Stimulated activated CD4-positive, alpha-beta T cell treated with anti-CD3 and anti-CD28 coated beads, Interleukin-1b, Interleukin-23, amount 100 ng/mL, for 24 hours (primary cell): ENCODE data around the gene NAA38.

ENCODE experiments used
- DNase-seq, 4 experiments: peaks; one replicate each; pipeline ENCODE4 v3.0.0-alpha.2; 2020; ENCODE audit warnings: low read depth in 4 of 4, low spot score in 1 of 4

Gene NAA38

GRCh38 chr17:7852919-7853690 is 4.3 kb downstream of the NAA38 start:
- DNase-seq, result no peak

- no peak for DNase-seq
Observed at GRCh38 chr17:7852262-7852670, 5.1 kb downstream of the NAA38 start.

GRCh38 chr17:7851438-7852261 is 5.7 kb downstream of the NAA38 start:
- DNase-seq, result peak; percentile 87 to 95 (median 90)

- DNase-seq, result no peak
Observed at GRCh38 chr17:7850701-7851437, 6.5 kb downstream of the NAA38 start.

GRCh38 chr17:7849751-7850504 is 7.4 kb downstream of the NAA38 start:
- DNase-seq, result no peak

- DNase-seq, result no peak
Observed at GRCh38 chr17:7849130-7849750, 8.1 kb downstream of the NAA38 start.

- no peak for DNase-seq
Observed at GRCh38 chr17:7848739-7849129, 8.6 kb downstream of the NAA38 start.

GRCh38 chr17:7848131-7848579 is 9.2 kb downstream of the NAA38 start:
- DNase-seq, result no peak

- DNase-seq, result no peak
Observed at GRCh38 chr17:7846765-7847661, 10.3 kb downstream of the NAA38 start.

GRCh38 chr17:7846063-7846735 is 11.2 kb downstream of the NAA38 start:
- no peak for DNase-seq

- DNase-seq, result no peak
Observed at GRCh38 chr17:7845359-7846062, 11.8 kb downstream of the NAA38 start.

GRCh38 chr17:7844292-7845154 is 12.8 kb downstream of the NAA38 start:
- peak in 2 of 4 experiments; percentile 75 to 78 for DNase-seq

GRCh38 chr17:7843536-7844291 is 13.6 kb downstream of the NAA38 start:
- peak; percentile 77 to 85 (median 82) for DNase-seq

- no peak for DNase-seq
Observed at GRCh38 chr17:7843257-7843535, 14.2 kb downstream of the NAA38 start.

- peak; percentile 91 to 96 (median 94) for DNase-seq
Observed at GRCh38 chr17:7842380-7843256, 14.7 kb downstream of the NAA38 start.

GRCh38 chr17:7841915-7842379 is 15.4 kb downstream of the NAA38 start:
- DNase-seq, result peak; percentile 61 to 80 (median 74)
